Endothelial cell of umbilical vein (primary cell): ENCODE results near the gene NEUROG1. TPM values are rescaled to one million over a fixed set of nuclear protein-coding genes. Genes with fewer than 3 reads are reported as not detected.

ENCODE experiments used
- BruUV-seq: library from RNA; stranded (reverse); fragments of 400-500 nt; replicated peaks from 2 replicates; lab custom pipeline; 2021; lab: Mats Ljungman, UMichigan
- CTCF ChIA-PET: fragments of 300-600, 350-600 bp; sonication (Branson Sonifier 250); formaldehyde crosslinking; loops from one replicate; lab custom pipeline; 2021; ENCODE audit warnings: antibody characterized with exemption, inconsistent platforms; lab: Charles Lee
- POLR2A ChIA-PET: fragments of 300-600, 350-600 bp; sonication (Branson Sonifier 250); formaldehyde crosslinking; loops from one replicate; lab custom pipeline; 2021; ENCODE audit warnings: antibody characterized with exemption, inconsistent platforms; lab: Charles Lee
- DNase-seq: peaks from one replicate; pipeline ENCODE4 v3.0.0-alpha.2; 2011; ENCODE audit warnings: low read depth, low spot score
- FAIRE-seq: peaks from 2 replicates; lab custom pipeline; 2011; peaks lifted over from hg19 to GRCh38; lab: Jason Lieb, UNC
- H2AFZ ChIP-seq: 2 replicates; pipeline ENCODE4 v1.6.0; 2012; ENCODE audit warnings: low read depth, low read length, control low read depth, inconsistent platforms
- H3K27ac ChIP-seq: 2 replicates; pipeline ENCODE4 v1.5.1; 2011; ENCODE audit warnings: low read depth, mild to moderate bottlenecking, control low read depth, low read length, moderate library complexity; ENCODE audit not compliant: insufficient read depth
- H3K27me3 ChIP-seq, 2 experiments: 2 replicates each; pipeline versions ENCODE4 v1.6.0 to v1.6.1; 2011; ENCODE audit warnings: low read length in 2 of 2, mixed read lengths in 1 of 2; ENCODE audit not compliant: control insufficient read depth in 2 of 2, insufficient read depth in 2 of 2
- H3K36me3 ChIP-seq, 2 experiments: 2 replicates in 1 of 2; 3 replicates in 1 of 2; pipeline ENCODE4 v1.5.1; 2011; ENCODE audit warnings: low read length in 2 of 2, mild to moderate bottlenecking in 1 of 2, moderate library complexity in 1 of 2; ENCODE audit not compliant: control insufficient read depth in 2 of 2, insufficient read depth in 2 of 2; ENCODE audit errors: extremely low read depth in 1 of 2
- H3K4me1 ChIP-seq: 3 replicates; pipeline ENCODE4 v1.5.1; 2011; ENCODE audit warnings: mild to moderate bottlenecking, low read length; ENCODE audit not compliant: control insufficient read depth, insufficient read depth; ENCODE audit errors: extremely low read depth
- H3K4me2 ChIP-seq: 2 replicates; pipeline ENCODE4 v1.6.1; 2011; ENCODE audit warnings: low read length, control low read depth, mixed read lengths; ENCODE audit not compliant: insufficient read depth
- H3K4me3 ChIP-seq, 3 experiments: fragments of 200-600 bp in 1 of 3; sonication (generic), shearing (Covaris generic) in 1 of 3; replicated peaks in 1 of 3; 2 replicates each; pipeline ENCODE4 v1.5.1; 2011 to 2016; ENCODE audit warnings: control low read depth in 3 of 3, low read length in 3 of 3, mild to moderate bottlenecking in 2 of 3, inconsistent platforms in 1 of 3, low read depth in 1 of 3, moderate library complexity in 1 of 3; ENCODE audit not compliant: insufficient read depth in 1 of 3
- H3K79me2 ChIP-seq: 2 replicates; pipeline ENCODE4 v1.6.0; 2012; ENCODE audit warnings: low read length, inconsistent platforms; ENCODE audit not compliant: control insufficient read depth, insufficient read depth
- H3K9ac ChIP-seq: replicated peaks from 2 replicates; pipeline ENCODE3; 2011; ENCODE audit warnings: low read length, control low read depth; ENCODE audit not compliant: insufficient read depth; ENCODE audit errors: extremely low read depth
- H3K9me1 ChIP-seq: replicated peaks from 3 replicates; pipeline ENCODE4 v1.6.0; 2011; ENCODE audit warnings: mild to moderate bottlenecking, low read length; ENCODE audit not compliant: control insufficient read depth, insufficient read depth; ENCODE audit errors: extremely low read depth
- H3K9me3 ChIP-seq: replicated peaks from 2 replicates; pipeline ENCODE4 v1.5.1; 2012; ENCODE audit warnings: low read length, inconsistent platforms; ENCODE audit not compliant: control insufficient read depth, insufficient read depth
- H4K20me1 ChIP-seq: replicated peaks from 2 replicates; pipeline ENCODE3; 2011; ENCODE audit warnings: mild to moderate bottlenecking, low read length; ENCODE audit not compliant: control insufficient read depth, insufficient read depth; ENCODE audit errors: extremely low read depth
- EZH2 ChIP-seq: IDR thresholded peaks from 2 replicates; pipeline ENCODE4 v1.6.1; 2012; ENCODE audit warnings: borderline replicate concordance, low read depth, mild to moderate bottlenecking, moderate library complexity, low read length, inconsistent platforms; ENCODE audit not compliant: severe bottlenecking
- MYC ChIP-seq: IDR thresholded peaks from one replicate; pipeline ENCODE4 v1.6.1; 2011; ENCODE audit warnings: mild to moderate bottlenecking, low read depth, low read length
- POLR2A ChIP-seq: IDR thresholded peaks from 2 replicates; pipeline ENCODE4 v1.6.1; 2012; ENCODE audit warnings: low read depth, mild to moderate bottlenecking, control low read depth, low read length
- POLR2AphosphoS5 ChIP-seq: IDR thresholded peaks from 2 replicates; pipeline ENCODE4 v1.6.1; 2012; ENCODE audit warnings: low read depth, mild to moderate bottlenecking, control low read depth, low read length, moderate library complexity; ENCODE audit not compliant: insufficient read depth
- dilution Hi-C: fragments of 300-500 bp; cut with MboI; formaldehyde crosslinking; loops from one replicate; pipeline ENCODE4 v1.15.0; 2019; ENCODE audit warnings: low sequenced_read_pairs; ENCODE audit not compliant: extremely low pct_ligation_motif_present
- intact Hi-C: fragments of 100-400 bp; cut with micrococcal nuclease; formaldehyde crosslinking; loops from one replicate; pipeline ENCODE4 v1.10.0; 2022
- polyA plus RNA-seq, 4 experiments: library from polyadenylated mRNA; depleted of rRNA in 3 of 4; stranded (reverse) in 3 of 4; unstranded in 1 of 4; fragments of >200 nt; gene quantifications; 2 replicates each; pipeline versions ENCODE4 v1.2.1 to v1.2.3, GENCODE V29; 2011 to 2012; ENCODE audit warnings: missing spikeins in 1 of 4
- total RNA-seq: library from RNA; stranded (reverse); gene quantifications from 2 replicates; pipeline ENCODE4 v1.2.3, GENCODE V29; 2021
- TF ChIP-seq, protein P1 (sequence below): IDR thresholded peaks from 2 replicates; pipeline ENCODE4 v1.6.1; 2011; ENCODE audit not compliant: insufficient read depth, insufficient read length

Gene NEUROG1
- total and polyA plus RNA-seq, 2 donors (not counting 3 experiments of a cell fraction or from before 2014, with no cell fraction given): not detected

DNA sequence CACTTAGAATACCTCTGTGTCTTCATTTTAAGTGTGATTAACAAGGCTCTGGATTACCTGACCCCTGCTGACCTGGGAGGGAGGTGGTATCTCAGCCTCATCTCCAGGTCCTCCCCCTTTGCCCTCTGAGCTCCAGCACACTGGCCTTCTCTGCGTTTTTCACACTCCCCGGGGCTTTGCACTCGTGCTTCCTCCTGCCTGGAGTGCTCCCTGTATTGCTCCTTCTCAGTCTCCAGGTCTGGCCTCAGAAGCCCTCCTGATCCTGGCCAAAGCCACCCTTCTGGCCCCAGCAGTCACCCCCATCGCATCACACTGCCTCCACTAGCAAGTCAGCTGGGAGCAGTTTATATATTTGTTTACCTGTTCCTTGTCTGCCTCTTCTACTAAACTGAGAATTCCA is 13.6 kb upstream of the NEUROG1 start:
- Histone ChIP-seq H3K27ac (no peak overlapping the region), H3K9ac (no peak overlapping the region), H3K36me3 (no peaks in the 10 kb centered on the region), H4K20me1 (no peaks in the 10 kb centered on the region), H3K4me2 (no peak overlapping the region), H3K9me1 (no peaks in the 10 kb centered on the region), H3K27me3 (peaks cover 55 to 62% of the 10 kb centered on the region in 2 experiments), H3K4me3 (no peak overlapping the region), H3K79me2 (no peaks in the 10 kb centered on the region), H3K4me1 (no peaks in the 10 kb centered on the region), H2AFZ (no peak overlapping the region), H3K9me3 (no peaks in the 10 kb centered on the region)
- TF ChIP-seq MYC (no peak), POLR2AphosphoS5 (no peak)
- dilution Hi-C loops (no loop called here), intact Hi-C loops (no loop called here)
- ChIA-PET CTCF (interaction anchor here (1.3 to 14.5 kb wide), 6 partner anchors 8 to 92 kb away, joined by 3 to 661 read pairs (median 124); no protein-coding TSS in a partner anchor), POLR2A (interaction anchor here (0.5 kb wide), 1 partner anchor 51 kb away, joined by 3 read pairs; no protein-coding TSS in a partner anchor)
- DNase-seq (no peak), FAIRE-seq (no peak)
- BruUV-seq: no TSS peak

- POLR2A ChIA-PET: no interaction called here
- H3K4me3 ChIP-seq: no peak overlapping the region
- H4K20me1 ChIP-seq: no peaks in the 10 kb centered on the region
- H3K27me3 ChIP-seq: peaks cover 70 to 75% of the 10 kb centered on the region in 2 experiments
- BruUV-seq: no TSS peak
- intact Hi-C loops (no loop called here), dilution Hi-C loops (no loop called here)
- H3K27ac ChIP-seq: no peak overlapping the region
- peaks cover 6% of the 10 kb centered on the region for H3K4me1 ChIP-seq
- no peaks in the 10 kb centered on the region for H3K9me1 ChIP-seq
- TF ChIP-seq POLR2A (no peak), EZH2 (peak; percentile 47)
- TF ChIP-seq, protein P1, sequence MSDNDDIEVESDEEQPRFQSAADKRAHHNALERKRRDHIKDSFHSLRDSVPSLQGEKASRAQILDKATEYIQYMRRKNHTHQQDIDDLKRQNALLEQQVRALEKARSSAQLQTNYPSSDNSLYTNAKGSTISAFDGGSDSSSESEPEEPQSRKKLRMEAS: no peak
- H3K79me2 ChIP-seq: no peaks in the 10 kb centered on the region
- H3K4me2 ChIP-seq: no peak overlapping the region
- FAIRE-seq: no peak
- H3K9ac ChIP-seq: no peak overlapping the region
- DNase-seq: no peak
- no peaks in the 10 kb centered on the region for H3K9me3 ChIP-seq
- CTCF ChIA-PET: interaction anchor here (6.8 to 14.5 kb wide), 4 partner anchors 13 to 91 kb away, joined by 110 to 661 read pairs (median 144); no protein-coding TSS in a partner anchor
- H2AFZ ChIP-seq: no peak overlapping the region
- H3K36me3 ChIP-seq: no peaks in the 10 kb centered on the region
These were observed 12.0 kb upstream of the NEUROG1 start for GRCh38 chr5:135547590-135548254.
